Measurements from ENCODE around the gene ZNF614.
"Not testable (repeated sequence)": the region's sequence is repeated elsewhere in the genome, so short reads cannot be mapped to it uniquely, and the experiment has no call there.

Gene ZNF614

GRCh38 chr19:51993422-51993821, 34.8 kb downstream of the ZNF614 start:
- no peak for DNase-seq (ENCODE audit: low read depth in 2 of 2, low spot score in 1 of 2)

GRCh38 chr19:51986309-51987291, 41.6 kb downstream of the ZNF614 start, which contains the start of gene ZNF350:
Gene ZNF350 (minus strand): TSS chr19:51986840. CDS start chr19:51974360, 12,480 bp downstream.
- peak; percentile 68 to 76 for DNase-seq (ENCODE audit: low read depth in 2 of 2, low spot score in 1 of 2)

GRCh38 chr19:51983361-51983760, 44.8 kb downstream of the ZNF614 start:
- DNase-seq (ENCODE audit: low read depth in 2 of 2, low spot score in 1 of 2) = no peak

- not testable (repeated sequence) for DNase-seq (ENCODE audit: low read depth in 2 of 2, low spot score in 1 of 2)
Measured at GRCh38 chr19:51980926-51981325, 47.3 kb downstream of the ZNF614 start.

GRCh38 chr19:51980116-51980736, 48.0 kb downstream of the ZNF614 start:
- no peak for DNase-seq (ENCODE audit: low read depth in 2 of 2, low spot score in 1 of 2)

GRCh38 chr19:51978882-51979281, 49.3 kb downstream of the ZNF614 start:
- DNase-seq (ENCODE audit: low read depth in 2 of 2, low spot score in 1 of 2) = no peak

GRCh38 chr19:51977346-51977745, 50.8 kb downstream of the ZNF614 start:
- no peak for DNase-seq (ENCODE audit: low read depth in 2 of 2, low spot score in 1 of 2)

- no peak for DNase-seq (ENCODE audit: low read depth in 2 of 2, low spot score in 1 of 2)
Measured at GRCh38 chr19:51976852-51977251, 51.3 kb downstream of the ZNF614 start.

GRCh38 chr19:51975787-51976186, 52.4 kb downstream of the ZNF614 start:
- not testable (repeated sequence) for DNase-seq (ENCODE audit: low read depth in 2 of 2, low spot score in 1 of 2)

- no peak for DNase-seq (ENCODE audit: low read depth in 2 of 2, low spot score in 1 of 2)
Measured at GRCh38 chr19:51971624-51972023, 56.6 kb downstream of the ZNF614 start.

- DNase-seq (ENCODE audit: low read depth in 2 of 2, low spot score in 1 of 2) = no peak
Measured at GRCh38 chr19:51970718-51971117, 57.5 kb downstream of the ZNF614 start.

GRCh38 chr19:51965583-51965982, 62.6 kb downstream of the ZNF614 start:
- no peak for DNase-seq (ENCODE audit: low read depth in 2 of 2, low spot score in 1 of 2)
